ENCODE data around the gene PPIL1.
"Not testable (repeated sequence)": the region's sequence is repeated elsewhere in the genome, so short reads cannot be mapped to it uniquely, and the experiment has no call there.

PPIL1 gene

DNA sequence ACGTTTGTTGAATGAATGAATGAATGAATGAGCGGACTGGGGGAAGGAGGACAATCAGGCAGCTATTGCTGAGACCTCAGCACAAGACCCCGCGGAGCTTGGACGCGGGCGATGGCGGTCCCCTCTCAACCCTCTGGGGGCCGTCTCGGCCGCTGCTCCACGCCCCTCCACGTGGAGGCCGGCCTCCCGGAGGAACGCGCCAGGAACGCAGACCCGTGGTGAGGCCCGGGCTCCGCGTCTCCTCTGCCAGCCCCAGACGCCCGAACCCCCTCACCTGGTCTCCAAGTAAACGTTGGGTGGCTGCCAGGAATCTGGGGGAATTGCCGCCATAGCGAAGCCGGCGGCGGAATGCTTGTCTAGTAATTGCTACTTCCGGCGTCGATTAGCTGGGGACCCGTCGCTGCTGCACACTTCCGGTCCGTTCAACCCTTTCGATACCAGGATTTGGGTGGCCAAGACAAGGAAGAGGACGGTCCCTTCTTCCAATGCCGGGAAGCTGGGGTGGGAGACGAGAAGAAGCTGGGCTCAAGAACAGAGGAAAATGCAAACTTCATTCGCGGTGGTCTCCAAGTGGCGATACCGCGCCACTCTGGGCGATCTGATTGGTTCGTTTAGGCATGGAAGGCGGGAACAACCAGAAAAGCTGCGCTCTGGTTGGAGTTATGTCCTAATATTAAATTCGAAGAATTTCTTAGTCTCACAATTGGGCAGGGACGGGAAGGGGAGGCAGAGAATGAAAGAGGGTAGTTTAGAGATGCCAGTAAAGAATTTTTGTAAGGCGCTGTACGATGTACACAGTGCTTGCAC is at the start of gene PPIL1:
Gene PPIL1, minus strand, starts transcription at position 361 of the 807 bp plus-strand sequence. Its CDS starts 31 bp downstream, at position 330.
- FAIRE-seq = peak; percentile 71

GRCh38 chr6:36924131-36924530 is 49.5 kb upstream of the PPIL1 start:
- FAIRE-seq = no peak

GRCh38 chr6:36920546-36920945 is 45.9 kb upstream of the PPIL1 start:
- FAIRE-seq = no peak

- no peak for FAIRE-seq
These were observed 45.4 kb upstream of the PPIL1 start for GRCh38 chr6:36920049-36920448.

DNA sequence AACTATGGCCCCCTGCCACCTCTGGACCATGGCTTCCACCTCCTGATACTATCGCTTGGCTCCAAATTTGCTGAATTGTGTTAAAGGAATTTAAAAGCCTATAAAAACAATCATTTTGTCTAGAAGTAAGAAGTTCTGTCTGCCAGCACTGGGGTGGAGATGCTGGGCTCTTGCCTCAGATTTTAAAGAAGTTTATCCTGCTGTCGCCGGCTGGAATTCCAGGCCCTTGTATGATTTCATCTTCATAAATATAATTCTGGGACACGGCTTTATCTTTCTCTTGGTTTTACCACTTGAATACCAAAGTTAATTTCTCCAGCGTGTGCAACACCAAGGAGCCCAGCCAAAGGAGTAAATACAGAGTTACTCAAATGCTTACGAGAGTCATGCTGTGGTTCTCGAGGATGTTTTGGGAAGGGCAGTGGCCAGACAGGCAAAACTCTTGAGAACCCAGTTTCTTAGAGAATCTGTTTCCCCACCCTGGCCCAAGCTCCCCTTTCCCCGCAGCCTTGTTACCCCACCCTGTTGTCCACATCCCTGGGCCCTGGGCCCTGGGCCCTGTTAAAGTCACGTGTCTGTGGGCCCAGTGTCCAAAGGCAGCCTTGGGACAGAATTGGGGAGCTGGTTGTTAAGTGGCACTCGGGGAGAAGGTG is 43.1 kb upstream of the PPIL1 start:
- FAIRE-seq = no peak

DNA sequence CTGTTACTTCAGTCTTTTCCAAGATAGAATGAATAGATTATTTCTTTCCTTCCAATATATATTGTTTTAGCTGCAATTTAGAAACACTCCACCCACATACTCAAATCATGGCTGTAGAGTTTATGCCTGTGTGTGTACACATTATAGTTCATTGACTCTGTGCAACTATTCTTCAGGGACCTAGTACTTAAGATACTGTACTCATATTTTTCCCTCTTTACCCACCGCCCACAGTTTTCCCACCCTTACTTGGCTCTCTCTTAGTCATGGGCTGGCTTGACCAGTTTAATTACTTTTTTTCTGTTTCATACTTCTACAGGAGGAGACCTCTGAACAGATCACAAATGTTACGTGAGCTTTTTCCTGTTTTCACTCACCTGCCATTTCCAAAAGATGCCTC is 41.5 kb upstream of the PPIL1 start:
- no peak for FAIRE-seq

DNA sequence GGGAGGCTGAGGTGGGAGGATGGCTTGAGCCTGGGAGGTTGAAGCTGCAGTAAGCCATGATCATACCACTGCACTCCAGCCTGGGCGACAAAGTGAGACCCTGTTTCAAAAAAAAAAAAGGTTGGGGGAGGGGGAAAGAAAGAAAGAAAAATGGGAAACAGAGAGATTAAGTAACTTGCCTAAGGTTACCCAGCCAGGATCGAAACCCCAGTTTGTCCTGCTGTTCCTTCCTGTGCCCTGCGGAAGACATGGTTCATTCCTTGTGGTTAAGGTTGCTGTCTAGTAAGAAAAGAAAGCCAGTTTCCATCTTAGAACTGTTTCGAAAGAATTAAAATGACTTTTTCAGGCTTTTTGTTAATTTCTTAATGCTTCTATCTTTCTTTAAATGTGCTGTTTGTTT is 41.0 kb upstream of the PPIL1 start:
- FAIRE-seq = no peak

- FAIRE-seq = no peak
These were observed 39.7 kb upstream of the PPIL1 start for GRCh38 chr6:36914227-36914794.

DNA sequence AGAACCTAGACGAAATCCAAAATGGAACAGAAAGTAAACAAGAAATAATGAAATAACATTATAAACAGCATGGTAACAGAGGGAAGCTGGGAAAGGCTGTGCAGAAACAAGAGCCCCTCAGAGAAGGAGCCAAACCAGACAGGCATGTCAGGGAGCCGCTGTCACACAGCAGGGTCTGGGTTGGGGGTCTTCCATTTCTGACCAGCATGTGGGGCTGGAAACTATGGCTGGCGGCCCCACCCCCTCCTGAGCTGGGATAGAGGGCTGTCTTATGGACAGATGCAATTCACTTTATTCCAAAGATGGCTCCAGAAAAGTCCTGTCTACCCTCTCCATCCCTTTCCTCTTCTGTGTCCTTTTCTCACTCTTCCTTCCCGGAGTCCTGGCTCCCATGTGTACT is 38.5 kb upstream of the PPIL1 start:
- FAIRE-seq = no peak

DNA sequence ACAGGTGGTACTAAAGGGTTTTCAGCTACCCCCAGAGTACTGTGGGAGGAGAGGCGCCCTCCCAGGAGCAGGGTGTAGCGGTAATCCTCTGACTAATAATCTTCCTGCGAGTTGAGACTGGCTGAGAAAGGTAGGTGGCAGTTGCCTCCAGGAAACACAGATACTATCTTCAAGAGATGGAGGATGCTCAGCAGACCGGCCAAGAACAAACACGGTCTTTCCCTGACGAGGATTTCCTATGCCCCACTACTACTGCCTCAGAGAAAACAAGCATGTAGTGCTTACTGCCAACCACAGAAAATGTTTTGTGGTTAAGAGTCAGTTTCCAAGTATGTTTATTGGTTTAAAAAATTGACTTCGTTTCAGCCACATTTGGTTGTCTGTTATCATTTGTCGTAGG is 38.0 kb upstream of the PPIL1 start:
- no peak for FAIRE-seq

GRCh38 chr6:36912030-36912454 is 37.4 kb upstream of the PPIL1 start:
- no peak for FAIRE-seq

DNA sequence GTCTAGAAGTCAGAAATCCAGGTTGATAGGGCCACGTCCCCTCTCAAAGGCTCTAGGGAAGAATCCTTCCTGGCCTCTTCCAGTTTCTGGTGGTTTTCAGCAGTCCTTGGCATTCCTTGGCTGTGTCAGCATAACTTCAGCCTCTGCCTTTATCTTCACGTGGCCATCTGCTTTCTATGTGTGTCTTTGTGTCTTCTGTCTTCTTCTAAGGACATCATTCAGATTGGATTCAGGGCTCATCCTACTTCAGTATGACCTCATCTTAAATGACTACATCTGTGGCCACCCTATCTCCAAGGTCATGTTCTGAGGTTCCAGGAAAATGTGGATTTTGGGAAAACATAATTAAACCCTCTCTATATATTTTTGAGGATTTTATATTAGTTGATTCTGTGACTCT is 34.1 kb upstream of the PPIL1 start:
- FAIRE-seq = no peak

DNA sequence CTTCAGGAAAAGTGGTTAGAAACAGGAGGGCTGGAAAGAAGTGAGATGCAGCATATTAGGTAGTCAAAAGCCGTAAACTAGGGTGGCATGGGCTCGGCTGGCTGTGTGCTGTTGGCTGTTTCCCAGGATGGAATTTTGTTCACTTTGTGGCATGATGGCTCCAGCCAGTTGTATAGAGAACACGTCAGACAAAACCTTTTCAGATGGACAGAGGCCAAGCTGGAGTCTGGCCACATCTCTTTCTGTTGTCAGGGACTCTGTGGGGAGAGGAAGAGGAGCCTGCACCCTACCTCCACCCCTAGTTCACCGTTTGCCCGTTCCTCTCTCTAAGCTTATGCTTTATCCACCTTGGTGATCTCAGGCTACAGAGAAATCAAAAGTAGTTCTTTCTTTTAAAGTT is 33.2 kb upstream of the PPIL1 start:
- FAIRE-seq = no peak

- FAIRE-seq = peak; percentile 56
These were observed 32.1 kb upstream of the PPIL1 start for GRCh38 chr6:36906539-36907325.

DNA sequence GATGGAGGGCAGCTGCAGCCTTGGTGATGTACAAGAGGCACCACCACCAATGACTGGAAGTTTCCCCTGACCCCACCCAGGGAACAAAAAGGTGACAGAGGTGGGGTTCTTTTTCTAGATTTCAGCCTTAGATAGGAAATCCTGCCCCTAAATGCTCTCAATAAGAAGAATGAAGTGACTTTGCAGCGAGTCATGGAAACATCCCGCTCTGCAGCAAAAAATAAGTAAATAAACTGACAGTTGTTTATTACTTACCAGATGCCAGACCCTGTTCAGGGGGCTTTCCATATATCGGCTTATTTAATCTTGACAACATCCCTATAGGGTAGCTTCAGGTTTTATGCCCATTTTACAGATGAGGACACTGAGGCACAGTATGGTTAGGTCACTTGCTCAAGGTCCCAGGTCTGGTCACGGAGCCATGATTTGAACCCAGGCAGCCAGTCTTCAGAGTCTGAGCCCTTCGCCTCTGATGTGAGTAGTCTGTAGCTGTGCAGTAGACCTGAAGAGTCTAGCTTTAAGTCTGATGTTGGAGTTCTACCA is 30.3 kb upstream of the PPIL1 start:
- no peak for FAIRE-seq

- FAIRE-seq = no peak
These were observed 29.5 kb upstream of the PPIL1 start for GRCh38 chr6:36904114-36904513.

- no peak for FAIRE-seq
These were observed 23.0 kb upstream of the PPIL1 start for GRCh38 chr6:36897609-36898008.

- FAIRE-seq = no peak
These were observed 19.7 kb upstream of the PPIL1 start for GRCh38 chr6:36893976-36894932.

DNA sequence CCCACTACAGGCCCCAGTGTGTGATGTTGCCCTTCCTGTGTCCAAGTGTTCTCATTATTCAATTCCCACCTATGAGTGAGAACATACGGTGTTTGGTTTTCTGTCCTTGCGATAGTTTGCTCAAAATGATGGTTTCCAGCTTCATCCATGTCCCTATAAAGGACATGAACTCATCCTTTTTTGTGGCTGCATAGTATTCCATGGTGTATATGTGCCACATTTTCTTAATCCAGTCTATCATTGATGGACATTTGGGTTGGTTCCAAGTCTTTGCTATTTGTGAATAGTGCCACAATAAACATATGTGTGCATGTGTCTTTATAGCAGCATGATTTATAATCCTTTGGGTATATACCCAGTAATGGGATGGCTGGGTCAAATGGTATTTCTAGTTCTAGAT is 16.6 kb upstream of the PPIL1 start:
- not testable (repeated sequence) for FAIRE-seq

DNA sequence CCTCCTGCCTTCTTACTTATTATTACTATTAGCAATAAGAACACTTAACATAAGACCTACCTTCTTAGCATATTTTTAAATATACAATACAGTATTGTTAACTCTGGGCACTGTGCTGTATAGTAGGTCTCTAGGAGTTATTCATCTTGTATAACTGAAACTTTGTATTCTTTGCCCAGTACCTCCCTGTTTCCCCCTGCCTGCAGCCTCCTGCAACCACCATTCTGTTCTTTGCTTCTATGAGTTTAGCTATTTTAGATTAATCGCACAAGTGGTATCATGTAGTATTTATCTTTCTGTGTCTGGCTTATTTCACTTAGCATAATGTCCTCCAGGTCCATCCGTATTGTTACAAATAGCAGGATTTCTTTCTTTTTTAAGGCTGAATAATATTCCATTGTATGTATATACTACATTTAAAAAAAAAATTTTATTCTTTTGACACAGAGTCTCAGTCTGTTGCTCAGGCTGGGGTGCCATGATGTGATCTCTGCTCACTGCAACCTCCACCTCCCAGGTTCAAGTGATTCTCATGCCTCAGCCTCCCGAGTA is 15.6 kb upstream of the PPIL1 start:
- FAIRE-seq = no peak

All from islet of Langerhans (tissue), 1 donor.